HG02852 (cell line): ENCODE results near the gene BAZ1B.
"Not testable (repeated sequence)": the region's sequence is repeated elsewhere in the genome, so short reads cannot be mapped to it uniquely, and the experiment has no call there.

ENCODE experiments used
- ATAC-seq: cut with Tn5 transposase; IDR thresholded peaks from one replicate; pipeline ENCODE4 v1.9.1; 2021; ENCODE audit warnings: mild to moderate bottlenecking, moderate library complexity; ENCODE audit not compliant: unreplicated experiment

BAZ1B gene

DNA sequence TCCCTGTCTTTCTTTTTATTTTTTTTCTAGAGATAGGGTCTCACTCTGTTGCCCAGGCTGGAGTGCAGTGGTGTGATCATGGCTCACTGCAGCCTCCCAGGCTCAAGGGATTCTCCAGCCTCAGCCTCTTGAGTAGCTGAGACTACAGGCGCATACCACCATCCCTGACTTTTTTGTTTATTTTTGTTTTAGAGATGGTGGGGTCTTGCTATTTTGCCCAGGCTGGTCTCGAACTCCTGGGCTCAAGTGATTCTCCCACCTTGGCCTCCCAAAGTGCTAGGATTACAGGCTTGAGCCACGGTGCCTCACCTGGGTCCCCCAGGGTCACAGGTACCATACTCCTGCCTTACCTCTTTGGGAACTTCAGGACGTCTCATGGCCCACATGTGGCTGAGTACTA is 91.6 kb downstream of the BAZ1B start:
- ATAC-seq: not testable (repeated sequence)

DNA sequence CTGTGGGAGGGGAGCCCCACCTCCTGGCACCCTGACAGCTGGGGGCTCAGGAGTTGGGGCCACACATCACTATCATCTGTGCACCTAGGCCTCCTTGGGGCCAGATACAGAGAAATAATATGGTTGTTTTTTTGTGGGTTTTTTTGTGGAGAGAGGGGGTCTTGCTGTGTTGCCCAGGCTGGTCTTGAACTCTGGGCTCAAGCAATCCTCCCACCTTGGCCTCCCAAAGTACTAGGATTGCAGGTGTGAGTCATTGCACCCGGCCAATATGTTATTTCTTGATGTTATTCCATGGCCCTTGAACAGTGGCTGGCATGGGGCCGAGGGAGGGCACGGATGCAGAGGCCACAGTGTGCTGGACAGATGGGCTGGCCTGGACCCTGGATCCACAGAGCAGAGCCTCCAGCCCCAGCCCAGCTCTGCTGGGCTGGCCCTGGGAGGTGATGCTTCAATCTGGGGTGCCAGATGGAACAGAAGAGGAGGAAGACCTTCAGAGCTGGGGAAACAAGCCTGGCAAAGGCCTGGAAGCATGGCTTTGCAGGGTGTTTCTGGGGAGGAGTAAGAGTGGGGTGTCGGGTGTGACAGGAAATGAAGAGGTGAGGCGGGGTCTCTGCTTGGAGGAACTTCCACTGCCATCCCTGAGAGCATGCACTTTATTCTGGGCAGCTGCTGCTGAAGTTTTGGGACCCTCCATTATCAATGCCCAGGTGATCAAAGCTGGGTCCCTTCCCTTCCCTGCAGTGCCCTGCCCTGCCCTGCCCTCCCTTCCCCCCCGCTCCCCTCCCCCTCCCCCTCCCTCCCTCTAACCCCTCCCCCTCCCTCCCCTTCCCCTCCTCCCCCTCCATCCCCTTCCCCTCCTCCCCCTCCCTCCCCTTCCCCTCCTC is 92.2 kb downstream of the BAZ1B start:
- no peak for ATAC-seq

DNA sequence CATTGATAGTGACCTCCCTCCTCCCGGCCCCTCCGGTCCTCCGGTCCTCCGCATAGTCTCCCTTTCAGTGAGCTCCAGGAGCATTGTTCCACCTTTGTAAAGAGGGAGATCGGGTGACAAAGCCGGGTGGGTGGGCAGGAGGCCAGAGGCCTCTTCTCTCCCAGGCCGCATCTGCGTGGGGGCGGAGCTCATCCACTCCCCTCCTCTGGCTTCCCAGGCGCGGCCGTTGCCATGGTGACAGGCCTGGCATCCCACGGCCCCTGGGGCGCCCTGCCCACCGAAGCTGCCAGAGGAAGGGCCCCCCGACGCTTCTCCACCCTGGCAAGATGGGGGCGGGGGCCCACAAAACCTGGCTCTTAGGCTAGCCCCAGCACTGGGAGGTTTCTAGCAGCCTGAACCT is 92.9 kb downstream of the BAZ1B start:
- ATAC-seq: no peak

DNA sequence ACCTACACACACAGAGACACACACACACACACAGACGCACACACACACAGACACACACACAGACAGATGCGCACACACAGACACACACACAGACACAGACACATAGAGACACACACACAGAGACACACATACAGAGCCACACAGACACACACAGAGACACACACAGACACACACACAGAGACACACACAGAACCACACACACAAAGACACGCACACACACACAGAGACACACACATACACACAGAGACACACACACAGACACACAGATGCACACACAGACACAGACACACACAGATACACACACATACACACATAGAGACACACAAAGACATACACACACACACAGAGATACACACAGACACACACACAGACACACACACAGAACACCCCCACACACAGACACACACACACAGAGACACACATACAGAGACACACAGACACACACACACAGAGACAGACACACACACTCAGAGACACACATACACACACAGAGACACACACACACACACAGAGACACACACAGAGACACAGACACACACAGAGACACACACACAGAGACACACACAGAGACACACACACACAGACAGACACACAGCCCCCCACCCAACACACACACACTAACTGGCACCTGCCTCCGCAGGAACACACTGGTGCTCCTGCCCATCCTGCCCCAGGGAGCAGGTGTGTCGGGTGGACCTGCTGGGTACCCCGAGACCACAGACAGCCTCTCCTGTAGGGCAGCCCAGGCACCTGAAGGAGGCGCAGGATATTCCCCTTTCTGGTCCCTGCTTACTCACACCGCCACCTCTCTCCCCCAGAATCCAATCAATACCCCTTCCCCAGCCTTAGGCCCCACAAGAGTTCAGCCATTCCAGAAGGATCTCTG is 93.9 kb downstream of the BAZ1B start:
- no peak for ATAC-seq

DNA sequence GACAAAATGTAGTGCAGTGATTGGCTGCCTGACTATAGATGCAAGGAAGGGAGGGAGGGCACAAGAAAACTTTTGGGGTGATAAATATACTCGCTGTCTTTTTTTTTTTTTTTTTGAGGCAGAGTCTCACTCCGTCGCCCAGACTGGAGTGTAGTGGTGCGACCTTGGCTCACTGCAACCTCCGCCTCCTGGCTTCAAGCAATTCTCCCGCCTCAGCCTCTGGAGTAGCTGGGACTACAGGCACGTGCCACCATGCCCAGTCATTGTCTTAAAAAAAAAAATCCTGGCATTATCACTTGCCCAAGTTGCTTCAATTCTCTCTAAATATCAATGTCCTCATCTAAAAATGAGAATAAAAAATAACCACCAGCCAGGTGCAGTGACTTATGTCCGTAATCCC is 96.1 kb downstream of the BAZ1B start:
- no peak for ATAC-seq

DNA sequence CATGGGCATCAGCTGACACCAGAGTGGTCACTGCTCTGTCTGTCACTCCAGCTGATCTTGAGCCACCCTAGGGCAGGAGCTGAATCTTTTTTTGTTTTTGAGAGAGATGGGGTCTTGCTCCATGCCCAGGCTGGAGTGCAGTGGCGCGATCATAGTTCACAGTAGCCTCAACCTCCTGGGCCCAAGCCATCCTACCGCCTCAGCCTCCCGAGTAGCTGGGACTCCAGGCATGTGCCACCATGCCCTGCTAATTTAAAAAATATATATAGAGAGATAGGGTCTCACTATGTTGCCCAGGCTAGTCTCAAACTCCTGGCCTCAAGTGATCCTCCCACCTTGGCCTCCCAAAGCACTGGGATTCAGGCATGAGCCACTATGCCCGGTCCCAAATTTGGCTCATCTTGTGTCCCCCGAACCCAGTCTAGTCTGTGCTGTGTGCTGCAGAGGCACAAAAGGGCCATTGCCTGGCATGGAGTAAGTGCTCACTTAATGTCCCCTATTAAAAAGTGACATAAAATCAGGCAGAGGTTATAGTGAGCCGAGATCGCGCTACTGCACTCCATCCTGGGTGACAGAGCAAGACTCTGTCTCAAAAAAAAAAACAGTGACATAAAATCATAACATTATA is 96.6 kb downstream of the BAZ1B start:
- ATAC-seq: no peak

DNA sequence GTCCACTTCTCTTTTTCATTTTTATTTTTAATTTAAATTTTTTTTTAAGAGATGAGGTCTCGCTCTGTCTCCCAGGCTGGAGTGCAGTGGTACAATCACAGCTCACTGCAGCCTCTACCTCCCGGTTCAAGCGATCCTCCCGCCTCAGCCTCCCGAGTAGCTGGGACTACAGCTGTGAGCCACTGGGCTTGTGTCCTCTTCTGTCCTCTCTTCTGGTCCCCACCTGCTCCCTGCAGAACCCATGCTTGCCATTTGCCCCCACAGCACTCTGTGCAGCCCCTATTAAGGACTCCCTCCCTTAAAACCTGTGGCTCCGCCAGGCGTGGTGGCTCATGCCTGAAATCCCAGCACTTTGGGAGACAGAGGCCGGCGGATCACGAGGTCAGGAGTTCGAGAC is 97.6 kb downstream of the BAZ1B start:
- no peak for ATAC-seq

DNA sequence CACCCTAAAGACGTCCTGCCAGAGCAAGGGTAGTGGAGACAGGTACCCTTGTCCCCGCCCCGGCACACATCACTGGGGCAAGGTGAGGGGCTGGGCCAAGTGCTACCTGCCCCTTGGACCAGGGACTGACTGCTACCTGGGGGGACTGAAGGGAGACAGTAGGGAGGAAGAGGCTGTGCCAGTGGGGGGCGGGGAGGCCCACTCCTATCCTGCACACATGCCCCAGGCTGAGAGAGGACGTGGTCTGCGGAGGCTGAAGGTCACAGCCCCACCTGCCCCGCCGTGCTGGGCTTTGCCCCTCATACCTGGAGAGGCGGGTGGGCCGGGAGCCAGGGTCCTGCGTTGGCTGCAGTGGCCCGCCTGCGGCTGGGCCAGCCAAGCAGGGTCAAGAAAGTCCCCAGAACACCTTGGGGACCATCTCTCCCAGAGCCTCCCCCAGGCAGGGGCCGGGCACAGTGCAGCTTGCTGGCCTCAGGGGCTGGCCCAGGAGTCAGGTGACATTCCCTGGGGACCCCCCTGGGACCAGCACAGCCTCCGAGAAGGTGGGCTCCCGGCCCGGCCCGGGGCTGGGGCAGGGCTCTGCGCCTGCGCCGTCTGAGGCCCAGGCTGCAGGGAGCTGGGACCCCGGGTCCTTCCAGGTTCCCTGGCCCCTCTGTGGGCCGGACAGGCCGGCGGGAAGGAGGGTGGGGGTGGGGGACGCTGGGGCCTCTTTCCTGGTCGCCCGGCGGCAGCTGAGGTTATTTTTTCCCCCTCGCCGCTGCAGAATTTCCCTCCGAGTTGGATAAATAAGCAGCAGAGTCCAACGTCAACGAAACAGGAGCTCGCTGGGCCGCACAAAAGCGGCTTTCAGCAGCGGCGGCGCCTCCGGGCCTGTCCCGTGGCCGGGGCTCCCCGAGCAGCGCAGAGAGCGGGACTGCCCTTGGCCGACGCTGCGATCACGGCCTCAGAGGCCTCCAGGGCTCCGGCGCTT is 98.3 kb downstream of the BAZ1B start:
- ATAC-seq: no peak

DNA sequence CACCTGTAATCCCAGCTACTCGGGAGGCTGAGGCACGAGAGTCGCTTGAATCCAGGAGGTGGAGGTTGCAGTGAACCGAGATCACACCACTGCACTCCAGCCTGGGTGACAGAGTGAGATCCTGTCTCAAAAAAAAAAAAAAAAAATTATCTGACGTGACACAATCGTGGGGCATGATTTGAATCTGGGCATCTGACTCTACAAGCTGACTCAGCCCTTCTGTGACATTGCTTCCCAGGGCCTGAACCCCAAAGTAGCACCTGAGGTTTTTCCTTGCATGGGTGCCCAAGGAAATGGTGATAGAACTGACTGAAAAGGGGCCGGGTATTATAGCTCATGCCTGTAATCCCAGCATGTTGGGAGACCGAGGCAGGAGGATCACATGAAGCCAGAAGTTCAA is 101.5 kb downstream of the BAZ1B start:
- ATAC-seq: not testable (repeated sequence)

DNA sequence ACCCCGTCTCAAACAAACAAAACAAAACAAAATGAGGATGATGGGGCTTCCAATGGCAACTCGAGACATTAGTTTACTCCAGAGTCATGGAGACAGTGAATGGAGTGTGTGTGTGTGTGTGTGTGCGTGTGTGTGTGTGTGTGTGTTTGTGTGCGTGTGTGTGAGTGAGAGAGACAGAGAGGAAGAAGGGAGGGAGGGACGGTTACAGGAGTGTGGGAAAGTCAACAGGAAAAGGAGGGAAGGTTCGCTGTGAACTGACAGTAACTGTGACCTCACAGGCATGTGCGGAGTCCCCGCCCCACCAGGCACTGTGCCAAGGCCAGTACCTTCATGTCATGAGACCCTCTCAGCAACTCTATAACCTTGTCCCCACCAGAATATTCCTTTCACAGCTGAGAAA is 102.1 kb downstream of the BAZ1B start:
- not testable (repeated sequence) for ATAC-seq

DNA sequence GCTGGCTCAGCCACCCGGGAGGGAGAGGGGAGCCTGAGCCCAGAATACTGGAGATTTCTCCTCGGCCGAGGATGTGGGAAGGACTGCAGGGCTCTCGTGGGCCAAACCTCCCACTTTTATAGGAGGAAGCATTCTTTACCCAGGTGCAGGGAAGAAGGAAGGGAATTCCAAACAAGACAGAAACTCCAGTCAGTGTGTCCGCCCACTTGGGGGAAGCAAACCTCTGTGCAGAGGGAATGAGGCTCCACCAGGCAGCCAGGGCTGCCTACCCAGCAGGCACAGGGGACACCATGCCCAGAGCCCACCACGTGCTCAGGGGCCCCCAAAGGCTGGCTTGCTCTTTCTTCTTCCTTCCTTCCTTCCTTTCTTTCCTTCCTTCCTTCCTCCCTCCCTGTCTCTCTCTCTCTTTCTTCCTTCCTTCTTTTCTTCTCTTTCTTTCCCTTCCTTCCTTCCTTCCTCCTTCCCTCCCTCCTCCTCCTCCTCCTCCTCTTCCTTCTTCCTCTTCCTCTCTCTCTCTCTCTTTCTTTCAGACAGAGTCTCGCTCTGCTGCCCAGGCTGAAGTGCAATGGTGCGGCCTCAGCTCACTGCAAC is 103.9 kb downstream of the BAZ1B start:
- ATAC-seq: no peak

DNA sequence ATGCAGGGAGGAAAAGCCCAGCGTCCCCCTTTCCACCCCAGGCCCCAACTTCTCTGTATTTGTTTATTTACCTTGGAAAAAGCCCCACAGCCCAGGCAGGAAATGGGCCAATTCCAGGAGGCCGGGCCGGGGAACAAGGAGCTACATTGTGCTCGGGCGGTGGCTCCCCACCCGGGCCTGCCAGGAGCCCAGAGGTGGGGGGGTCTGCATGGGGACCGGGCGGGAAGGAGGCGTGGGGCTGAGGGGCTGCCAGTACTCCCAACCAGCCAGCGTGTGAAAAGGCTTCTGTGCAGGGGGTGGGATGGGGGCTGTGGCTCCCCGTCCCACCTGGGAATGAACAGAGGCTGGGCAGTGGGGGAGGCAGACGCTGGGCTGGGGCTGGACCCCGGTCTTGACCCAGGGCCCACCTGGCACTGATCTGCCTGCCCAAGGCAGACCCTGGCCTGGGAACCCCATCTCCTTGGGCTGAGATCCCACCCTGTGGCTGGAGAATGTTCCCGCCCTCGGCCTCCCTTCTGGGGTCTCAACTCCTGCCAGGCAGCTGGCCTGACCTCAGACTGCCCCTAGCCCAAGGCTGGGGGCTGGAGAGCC is 111.5 kb downstream of the BAZ1B start:
- not testable (repeated sequence) for ATAC-seq

DNA sequence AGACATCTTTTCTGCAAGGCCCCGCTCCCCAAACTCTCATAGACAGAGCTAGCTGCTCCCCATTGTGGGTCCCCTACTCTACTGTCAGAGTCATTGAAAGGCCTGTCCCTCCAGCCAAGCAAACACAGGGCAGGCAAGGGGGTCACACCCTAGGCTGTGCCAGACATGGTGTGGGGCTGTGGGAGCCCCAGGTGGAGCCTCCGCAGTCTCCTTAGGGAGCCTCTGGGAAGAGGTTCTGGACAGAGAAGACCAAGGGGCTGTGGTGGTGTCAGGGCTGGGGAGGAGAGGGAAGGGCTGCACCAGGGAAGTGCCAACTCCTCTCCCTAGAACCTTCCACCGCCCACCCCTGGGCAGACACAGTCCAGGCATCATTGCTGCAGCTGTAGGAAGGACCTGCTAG is 117.2 kb downstream of the BAZ1B start:
- not testable (repeated sequence) for ATAC-seq

DNA sequence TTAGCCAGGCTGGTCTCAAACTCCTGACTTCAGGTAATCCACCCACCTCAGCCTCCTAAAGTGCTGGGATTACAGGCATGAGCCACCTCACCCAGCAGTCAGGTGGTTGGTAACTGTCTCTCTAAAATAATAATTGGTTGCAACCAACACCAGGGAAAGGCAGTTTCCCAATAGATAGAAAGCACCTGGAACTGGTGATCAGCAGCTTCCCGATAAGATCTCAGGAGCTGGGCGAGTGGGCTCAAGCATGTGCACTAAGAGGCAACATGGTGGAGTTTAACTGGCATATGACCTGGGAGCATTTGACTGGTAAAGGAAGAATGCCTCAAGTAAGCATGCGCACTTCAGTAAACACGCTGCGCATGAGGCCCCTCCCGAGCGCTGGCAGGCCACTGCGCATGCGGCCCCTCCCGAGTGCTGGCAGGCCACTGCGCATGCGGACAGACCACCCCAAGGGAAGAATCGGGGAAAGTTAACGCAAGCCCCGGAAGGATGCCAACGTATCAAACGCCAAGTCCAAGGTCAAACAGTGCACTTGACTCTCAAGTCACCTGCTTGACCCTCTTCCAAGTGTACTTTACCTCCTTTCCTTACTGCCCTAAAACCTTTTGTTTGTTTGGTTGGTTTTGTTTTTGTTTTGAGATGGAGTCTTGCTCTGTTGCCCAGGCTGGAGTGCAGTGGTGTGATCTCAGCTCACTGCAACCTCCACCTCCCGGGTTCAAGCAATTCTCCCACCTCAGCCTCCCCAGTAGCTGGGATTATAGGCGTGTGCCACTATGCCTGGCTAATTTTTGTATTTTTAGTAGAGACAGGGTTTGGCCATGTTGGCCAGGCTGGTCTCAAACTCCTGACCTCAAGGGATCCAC is 122.7 kb downstream of the BAZ1B start:
- ATAC-seq: peak; percentile 55

DNA sequence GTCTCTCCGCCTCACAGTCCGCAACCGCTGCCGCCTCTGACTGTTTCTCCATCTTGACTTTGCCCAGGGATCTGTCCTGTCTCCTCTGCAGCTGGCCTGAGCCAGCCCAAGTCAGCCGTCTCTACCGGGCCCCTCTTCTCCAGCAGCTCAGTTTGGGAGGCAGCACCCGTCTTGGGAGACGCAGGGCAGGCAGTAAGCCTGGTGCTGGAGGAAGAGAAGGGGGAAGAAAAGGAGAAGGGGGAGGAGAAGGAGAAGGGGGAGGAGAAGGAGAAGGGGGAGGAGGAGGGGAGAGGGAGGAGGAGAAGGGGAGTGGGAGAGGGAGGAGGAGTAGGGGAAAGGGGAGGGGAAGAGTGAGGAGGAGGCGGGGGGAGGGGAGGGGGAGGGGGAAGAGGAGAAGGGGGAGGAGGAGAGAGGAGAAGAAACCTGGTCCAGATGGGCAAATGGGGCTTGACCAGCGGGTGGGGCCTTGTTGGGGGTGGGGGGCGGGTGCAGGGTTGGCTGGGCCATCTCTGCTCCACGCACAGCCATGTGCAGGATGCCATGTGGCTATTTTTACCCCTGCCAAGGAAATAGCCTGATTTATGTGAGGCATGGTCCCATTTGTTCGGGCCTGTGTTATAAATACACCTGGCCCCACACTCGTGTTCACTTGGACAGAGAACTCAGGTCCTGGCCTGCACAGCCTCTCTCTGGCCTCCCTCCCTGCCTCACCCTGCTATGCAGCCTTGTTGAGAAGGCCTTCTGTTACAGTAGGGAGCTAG is 124.4 kb downstream of the BAZ1B start:
- no peak for ATAC-seq

DNA sequence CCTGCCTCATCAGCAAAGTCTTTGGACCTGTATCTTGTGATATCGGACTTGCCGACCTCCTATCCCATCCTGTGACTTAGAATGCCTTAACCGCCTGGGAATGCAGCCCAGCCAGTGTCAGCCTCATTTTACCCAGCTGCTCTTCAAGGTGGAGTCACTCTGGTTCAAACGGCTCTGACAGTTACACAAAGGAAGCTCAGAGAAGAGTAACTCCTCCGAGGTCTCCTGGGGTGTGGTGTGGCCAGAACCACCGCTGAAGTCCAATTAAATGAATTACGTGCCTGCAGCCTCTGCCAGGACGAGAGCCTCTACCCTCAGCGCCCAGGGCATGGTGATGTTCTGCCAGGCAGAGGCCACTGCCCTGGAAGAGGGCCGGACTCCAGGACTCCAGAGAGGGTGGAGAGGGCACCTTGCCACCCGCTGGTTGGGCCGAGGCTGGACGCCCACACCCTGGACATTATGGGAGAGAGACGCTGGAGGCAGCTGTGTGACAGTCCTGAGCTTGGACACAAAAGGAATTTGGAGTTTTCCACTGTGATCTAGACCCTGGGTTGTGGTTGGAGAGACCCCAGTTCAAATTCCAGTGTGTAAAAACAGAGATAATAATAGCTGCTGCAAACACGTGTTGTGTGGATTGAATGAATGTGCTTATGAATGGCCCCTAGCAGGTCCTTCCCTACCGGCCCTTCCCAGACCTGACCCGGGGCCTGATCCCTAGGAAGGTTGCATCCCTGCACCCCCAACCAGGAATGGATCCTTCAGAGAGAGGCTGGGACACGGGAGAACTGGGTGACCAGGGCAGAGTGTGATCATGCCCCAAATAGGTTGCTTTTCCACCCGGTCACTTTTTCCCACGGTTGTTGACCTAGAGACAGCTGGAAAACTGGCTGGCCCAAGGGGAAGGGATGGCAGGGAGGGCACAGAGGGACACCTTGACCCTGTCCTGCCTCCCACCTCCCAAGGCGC is 126.3 kb downstream of the BAZ1B start:
- ATAC-seq: no peak

DNA sequence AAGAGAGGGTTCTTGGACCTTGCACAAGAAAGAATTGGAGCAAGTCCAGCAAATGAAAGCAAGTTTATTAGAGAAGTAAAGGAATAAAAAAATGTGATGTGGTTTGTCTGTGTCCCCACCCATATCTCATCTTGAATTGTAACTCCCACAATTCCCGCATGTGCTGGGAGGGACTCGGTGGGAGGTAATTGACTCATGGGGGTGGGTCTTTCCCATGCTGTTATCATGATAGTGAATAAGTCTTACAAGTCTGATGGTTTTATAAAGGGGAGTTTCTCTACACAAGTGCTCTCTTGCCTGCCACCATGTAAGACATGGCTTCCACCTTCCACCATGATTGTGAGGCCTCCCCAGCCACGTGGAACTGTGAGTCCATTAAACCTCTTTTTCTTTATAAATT is 127.7 kb downstream of the BAZ1B start:
- no peak for ATAC-seq
